Cardiac fibroblast (primary cell): ENCODE data around the gene TNIP3.

ENCODE experiments used
- DNase-seq, 2 donors: peaks; one replicate each; pipeline versions ENCODE4 v3.0.0 to v3.0.0-alpha.2; 2010; ENCODE audit warnings: low read depth in 2 of 2
- H3K4me3 ChIP-seq, 2 donors: replicated peaks in 1 of 2; 1 replicate in 1 of 2; 2 replicates in 1 of 2; pipeline ENCODE4 v1.5.1; 2011; ENCODE audit warnings: low read depth in 2 of 2, low read length in 2 of 2, mild to moderate bottlenecking in 2 of 2, moderate library complexity in 1 of 2
- TF ChIP-seq, protein P1 (sequence below): IDR thresholded peaks from one replicate; pipeline ENCODE4 v1.5.1; 2011; ENCODE audit warnings: low read depth, mild to moderate bottlenecking, low read length, inconsistent platforms

TNIP3 gene

DNA sequence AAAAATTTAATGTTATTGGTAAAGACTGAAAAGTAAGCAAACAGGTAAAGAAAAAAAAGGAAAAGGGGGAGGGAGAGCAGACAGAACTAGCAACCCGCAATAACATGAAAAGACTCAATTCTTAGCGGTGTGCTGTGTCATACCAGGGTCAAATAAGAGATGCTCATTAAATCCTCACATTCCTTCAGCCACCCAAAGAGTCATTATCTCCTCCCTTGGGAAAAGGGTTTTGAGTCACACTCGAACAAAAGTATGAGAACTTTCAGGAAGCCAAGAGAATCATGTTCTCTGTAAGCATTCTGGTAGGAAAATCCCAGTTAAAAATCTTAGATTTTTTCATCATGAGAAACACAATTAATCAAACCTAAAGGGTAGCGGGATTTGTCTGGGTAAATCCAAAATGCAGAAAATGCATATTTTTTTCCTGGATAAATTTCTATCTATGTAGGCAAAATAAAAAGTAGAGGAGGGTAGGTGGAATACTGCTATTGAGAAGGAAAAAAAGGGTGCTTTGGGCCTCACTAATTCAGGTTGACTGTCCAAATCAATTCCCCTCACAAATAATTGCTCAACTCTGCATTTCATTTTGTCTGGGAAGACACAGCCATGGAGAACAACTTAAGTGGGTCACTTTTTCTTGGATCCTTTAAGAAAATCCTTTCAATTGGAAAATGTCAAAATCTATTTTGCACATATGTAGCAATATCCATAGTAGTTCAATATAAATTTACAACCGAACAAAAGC, 23.2 kb downstream of the TNIP3 start:
- DNase-seq: peak; percentile 66 to 89
- H3K4me3 ChIP-seq: no peak overlapping the region

DNA sequence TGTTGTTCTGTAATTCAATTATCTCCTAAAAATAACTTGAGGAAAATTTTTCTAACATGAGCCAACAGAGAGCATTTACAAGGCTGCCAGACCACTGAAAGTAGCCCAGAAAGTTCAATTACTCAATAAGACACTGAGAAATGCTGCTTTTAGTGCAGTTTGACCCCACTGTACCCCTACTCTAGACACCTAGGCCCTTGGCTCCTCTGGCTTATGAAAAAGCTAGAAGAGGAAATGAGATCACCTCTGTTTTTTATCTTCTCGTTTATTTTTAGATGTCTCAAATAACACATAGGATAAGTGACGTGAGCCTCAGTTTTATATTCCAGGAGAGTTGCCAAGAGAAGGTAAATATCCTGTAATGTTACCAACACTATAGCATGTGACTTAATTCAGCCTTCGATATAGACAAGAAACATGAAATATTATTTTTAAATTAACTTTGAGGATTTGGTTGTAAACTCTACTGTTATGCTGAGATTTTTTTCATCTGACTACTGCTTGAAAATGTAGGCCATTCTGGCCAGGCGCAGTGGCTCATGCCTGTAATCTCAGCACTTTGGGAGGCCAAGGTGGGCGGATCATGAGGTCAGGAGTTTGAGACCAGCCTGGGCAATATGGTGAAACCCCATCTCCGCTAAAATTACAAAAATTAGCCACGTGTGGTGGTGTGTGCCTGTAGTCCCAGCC, 24.4 kb downstream of the TNIP3 start:
- no peak overlapping the region for H3K4me3 ChIP-seq
- TF ChIP-seq, protein P1, sequence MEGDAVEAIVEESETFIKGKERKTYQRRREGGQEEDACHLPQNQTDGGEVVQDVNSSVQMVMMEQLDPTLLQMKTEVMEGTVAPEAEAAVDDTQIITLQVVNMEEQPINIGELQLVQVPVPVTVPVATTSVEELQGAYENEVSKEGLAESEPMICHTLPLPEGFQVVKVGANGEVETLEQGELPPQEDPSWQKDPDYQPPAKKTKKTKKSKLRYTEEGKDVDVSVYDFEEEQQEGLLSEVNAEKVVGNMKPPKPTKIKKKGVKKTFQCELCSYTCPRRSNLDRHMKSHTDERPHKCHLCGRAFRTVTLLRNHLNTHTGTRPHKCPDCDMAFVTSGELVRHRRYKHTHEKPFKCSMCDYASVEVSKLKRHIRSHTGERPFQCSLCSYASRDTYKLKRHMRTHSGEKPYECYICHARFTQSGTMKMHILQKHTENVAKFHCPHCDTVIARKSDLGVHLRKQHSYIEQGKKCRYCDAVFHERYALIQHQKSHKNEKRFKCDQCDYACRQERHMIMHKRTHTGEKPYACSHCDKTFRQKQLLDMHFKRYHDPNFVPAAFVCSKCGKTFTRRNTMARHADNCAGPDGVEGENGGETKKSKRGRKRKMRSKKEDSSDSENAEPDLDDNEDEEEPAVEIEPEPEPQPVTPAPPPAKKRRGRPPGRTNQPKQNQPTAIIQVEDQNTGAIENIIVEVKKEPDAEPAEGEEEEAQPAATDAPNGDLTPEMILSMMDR: no peak
- DNase-seq: peak; percentile 40 to 67

More for the DNA sequence above, 23.2 kb downstream of the TNIP3 start:
- TF ChIP-seq, protein P1: no peak

DNA sequence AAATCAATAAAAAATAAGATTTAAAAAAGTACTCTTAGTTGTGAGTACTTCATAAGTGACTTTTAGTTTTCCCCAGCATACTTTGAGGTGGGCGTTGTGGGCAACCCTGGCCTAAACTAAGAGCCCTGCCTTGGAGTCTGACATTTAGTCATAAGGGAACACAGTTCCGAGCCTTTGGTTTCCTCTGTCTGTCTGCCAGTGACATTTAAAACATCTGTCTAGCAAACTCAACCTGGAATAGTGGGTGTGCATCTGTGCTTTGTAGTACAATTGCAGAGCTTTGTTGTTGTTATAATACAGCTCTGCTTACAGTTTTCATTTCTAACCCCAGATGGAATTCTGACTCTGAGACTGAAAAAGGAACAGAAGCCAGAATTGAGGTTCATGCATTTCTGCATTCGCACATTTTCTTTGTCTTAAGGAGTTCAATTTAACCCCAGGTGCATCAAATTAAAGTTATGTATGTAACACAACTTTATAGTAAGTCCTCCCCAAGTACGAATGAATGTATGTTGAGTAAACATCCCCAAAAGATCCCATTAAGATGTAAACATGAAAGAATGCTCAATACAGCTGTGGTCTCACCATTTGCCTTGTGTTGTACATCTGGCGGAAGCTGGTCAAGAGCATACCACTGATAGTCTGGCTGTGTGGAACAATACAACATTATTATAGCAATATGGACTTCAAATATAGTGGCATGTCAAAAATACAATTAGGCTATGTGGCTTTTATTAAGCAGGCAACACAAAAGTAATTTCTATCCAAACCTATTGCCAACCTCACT, 25.9 kb downstream of the TNIP3 start:
- TF ChIP-seq, protein P1: no peak
- no peak overlapping the region for H3K4me3 ChIP-seq
- DNase-seq: no peak

DNA sequence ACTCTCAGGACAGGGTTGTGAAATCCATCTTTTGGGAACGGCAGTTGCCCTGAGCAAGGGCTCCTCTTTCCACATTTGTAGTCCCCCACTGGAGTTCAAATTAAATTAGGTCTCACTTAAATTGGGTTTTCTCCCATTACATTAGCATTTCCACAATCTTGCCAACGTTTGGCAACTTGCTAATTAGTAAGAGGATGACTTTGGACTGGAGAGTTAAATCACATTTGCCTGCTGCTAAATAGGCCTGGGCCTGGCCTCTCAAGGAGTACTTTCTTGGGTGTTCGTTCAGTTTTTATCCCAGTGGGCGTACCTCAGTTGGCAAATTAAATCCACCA, 33.8 kb downstream of the TNIP3 start:
- TF ChIP-seq, protein P1: no peak
- H3K4me3 ChIP-seq: no peak overlapping the region
- no peak for DNase-seq

DNA sequence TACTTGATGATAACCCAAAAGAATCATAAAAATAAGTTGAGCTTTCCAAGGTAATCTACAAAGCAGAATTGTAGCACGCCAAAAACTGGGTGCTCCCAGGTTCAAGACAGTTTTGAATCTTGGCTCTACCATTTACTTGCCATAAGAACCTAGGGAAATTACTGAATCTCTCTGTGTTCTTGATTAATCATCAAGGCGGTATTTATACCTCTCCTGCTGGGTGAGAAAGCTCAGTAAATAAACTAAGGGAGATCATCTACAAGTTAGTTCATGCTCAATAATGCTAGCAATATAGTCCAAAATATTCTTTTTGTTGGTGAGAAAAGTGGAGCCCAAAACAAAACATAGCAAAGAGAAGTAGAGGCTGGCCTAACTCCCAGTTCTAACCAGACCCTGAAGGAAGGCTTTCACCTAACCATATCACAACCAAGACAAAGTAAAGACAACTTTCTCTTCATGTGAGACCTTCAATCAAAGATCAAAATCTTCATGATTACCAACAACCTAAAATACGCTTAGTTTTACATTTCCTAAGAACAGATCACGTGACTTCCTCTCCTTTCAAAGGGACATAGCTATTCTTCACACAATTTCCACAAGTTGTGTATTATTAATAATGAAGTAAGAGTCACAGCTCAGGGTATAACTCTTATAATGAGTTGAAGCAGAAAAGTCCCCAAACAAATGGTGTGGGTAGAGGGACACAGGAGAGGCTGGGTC, 34.4 kb downstream of the TNIP3 start:
- H3K4me3 ChIP-seq: no peak overlapping the region
- TF ChIP-seq, protein P1: no peak
- no peak for DNase-seq

DNA sequence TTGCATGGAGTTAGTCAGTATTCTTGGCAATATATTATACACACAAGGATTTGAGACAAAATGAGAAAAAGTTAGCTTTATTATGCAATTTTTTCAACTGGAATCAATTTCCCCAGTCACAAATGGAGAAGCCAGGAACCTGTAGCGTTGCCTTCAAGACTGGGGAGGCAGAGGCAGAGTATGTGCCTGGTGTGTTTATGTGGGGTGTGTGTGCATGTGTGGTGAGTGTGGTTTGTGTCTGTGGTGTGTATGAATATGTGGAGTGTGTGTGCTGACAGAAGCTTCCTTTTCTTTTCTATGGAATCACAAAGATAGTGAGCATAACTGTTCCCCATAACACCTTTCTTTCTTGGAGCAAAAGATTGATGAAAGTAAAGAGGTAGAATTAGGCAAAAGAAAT, 37.0 kb downstream of the TNIP3 start:
- no peak overlapping the region for H3K4me3 ChIP-seq
- TF ChIP-seq, protein P1: no peak
- DNase-seq: no peak
